ENCODE measurements around the gene TOPBP1. TPM values are rescaled to one million over a fixed set of nuclear protein-coding genes. Genes with fewer than 3 reads are reported as not detected.

TOPBP1 gene
- total RNA-seq, 1 experiment from 2014 or later: 51.5 TPM

DNA sequence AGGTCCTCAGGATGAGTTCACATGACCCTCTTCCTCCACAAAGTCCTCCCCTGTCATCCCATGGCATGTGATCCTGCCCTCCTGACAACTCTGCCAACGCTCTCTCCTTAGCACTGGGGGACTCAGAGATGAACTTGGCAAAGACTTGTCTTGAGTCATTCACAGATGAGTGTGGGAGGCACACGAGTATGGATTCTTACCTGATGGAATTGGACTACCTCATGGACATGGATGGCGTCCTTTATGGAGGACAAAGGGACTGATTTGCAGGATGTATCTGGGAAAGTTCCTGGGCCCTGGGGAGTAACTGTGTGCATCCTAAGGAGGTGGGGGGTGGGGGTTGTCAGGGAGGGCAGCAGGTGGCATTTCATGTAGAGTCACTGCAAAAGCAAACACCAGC, 38.2 kb upstream of the TOPBP1 start:
- DNase-seq: no peak
- H3K18ac ChIP-seq (ENCODE audit: insufficient read length, low read depth, low read length): no peak overlapping the region
- H3K23me2 ChIP-seq (ENCODE audit: insufficient read length, low read depth, low read length, poor library complexity, severe bottlenecking): no peaks in the 10 kb centered on the region
- H3K79me1 ChIP-seq (ENCODE audit: insufficient read depth, low read depth, low read length, poor library complexity, severe bottlenecking): no peaks in the 10 kb centered on the region
- Mint-ChIP-seq H3K9me3 (peaks cover 0 to 4% of the 10 kb centered on the region in 2 experiments; a peak in 2 of 5 replicates), H3K36me3 (ENCODE audit: insufficient read depth in 1 of 3, low read depth in 3 of 3) (peaks cover 0 to 2% (median 0%) of the 10 kb centered on the region in 3 experiments; a peak in 2 of 7 replicates), H3K4me1 (no peaks in the 10 kb centered on the region), H3K4me3 (0 out of 5 replicates have a peak overlapping the region, but pooled peaks of 1 of the 2 experiments have one; percentile 29), H3K27ac (no peak overlapping the region), H3K27me3 (ENCODE audit: low read depth) (peaks cover 6% of the 10 kb centered on the region)
- no peak overlapping the region for H4K8ac ChIP-seq (replicated peaks; ENCODE audit: insufficient read length, low read depth, low read length)
- H3K4me1 ChIP-seq (ENCODE audit: insufficient read depth, low read length): no peaks in the 10 kb centered on the region
- H2AK5ac ChIP-seq (ENCODE audit: insufficient read length, low read length): no peak overlapping the region
- H3K27me3 ChIP-seq (ENCODE audit: insufficient read depth, low read length): no peaks in the 10 kb centered on the region
- TF ChIP-seq, protein P1, sequence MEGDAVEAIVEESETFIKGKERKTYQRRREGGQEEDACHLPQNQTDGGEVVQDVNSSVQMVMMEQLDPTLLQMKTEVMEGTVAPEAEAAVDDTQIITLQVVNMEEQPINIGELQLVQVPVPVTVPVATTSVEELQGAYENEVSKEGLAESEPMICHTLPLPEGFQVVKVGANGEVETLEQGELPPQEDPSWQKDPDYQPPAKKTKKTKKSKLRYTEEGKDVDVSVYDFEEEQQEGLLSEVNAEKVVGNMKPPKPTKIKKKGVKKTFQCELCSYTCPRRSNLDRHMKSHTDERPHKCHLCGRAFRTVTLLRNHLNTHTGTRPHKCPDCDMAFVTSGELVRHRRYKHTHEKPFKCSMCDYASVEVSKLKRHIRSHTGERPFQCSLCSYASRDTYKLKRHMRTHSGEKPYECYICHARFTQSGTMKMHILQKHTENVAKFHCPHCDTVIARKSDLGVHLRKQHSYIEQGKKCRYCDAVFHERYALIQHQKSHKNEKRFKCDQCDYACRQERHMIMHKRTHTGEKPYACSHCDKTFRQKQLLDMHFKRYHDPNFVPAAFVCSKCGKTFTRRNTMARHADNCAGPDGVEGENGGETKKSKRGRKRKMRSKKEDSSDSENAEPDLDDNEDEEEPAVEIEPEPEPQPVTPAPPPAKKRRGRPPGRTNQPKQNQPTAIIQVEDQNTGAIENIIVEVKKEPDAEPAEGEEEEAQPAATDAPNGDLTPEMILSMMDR (conservative IDR thresholded peaks at IDR 0.05): no peak
- no peak overlapping the region for H2BK20ac ChIP-seq (ENCODE audit: low read depth, low read length, poor library complexity, severe bottlenecking)
- H3K27ac ChIP-seq (ENCODE audit: insufficient read length, low read depth, low read length): no peak overlapping the region
- H3K9me3 ChIP-seq (ENCODE audit: control insufficient read depth, low read depth, low read length): no peaks in the 10 kb centered on the region
- no peak overlapping the region for H3K9ac ChIP-seq (ENCODE audit: extremely low read depth, insufficient read length, low read length)
- H3K56ac ChIP-seq (ENCODE audit: insufficient read length, low read depth, low read length): no peak overlapping the region
- H2BK12ac ChIP-seq (ENCODE audit: insufficient read length, low read depth, low read length): no peak overlapping the region
- H3K14ac ChIP-seq (ENCODE audit: insufficient read depth, low read length): no peak overlapping the region
- no peak overlapping the region for H2AFZ ChIP-seq (ENCODE audit: low read length)
- H2BK5ac ChIP-seq (ENCODE audit: insufficient read length, low read length): no peak overlapping the region
- H3K79me2 ChIP-seq (ENCODE audit: insufficient read depth, low read length): no peaks in the 10 kb centered on the region
- H3K4ac ChIP-seq (ENCODE audit: low read depth, low read length): no peak overlapping the region
- no CpG with 5 or more reads among the region's 3 CpGs for WGBS (ENCODE audit: extremely low coverage, insufficient read length, low lambda C conversion rate)
- H2BK15ac ChIP-seq (ENCODE audit: low read depth, low read length): no peak overlapping the region
- H3K23ac ChIP-seq (ENCODE audit: insufficient read length, low read depth, low read length): no peak overlapping the region
- no peak overlapping the region for H3T11ph ChIP-seq (ENCODE audit: low read length)
- H4K20me1 ChIP-seq (ENCODE audit: control insufficient read depth, insufficient read depth, insufficient read length): no peaks in the 10 kb centered on the region
- H2BK120ac ChIP-seq (ENCODE audit: low read depth, low read length, poor library complexity, severe bottlenecking): no peak overlapping the region
- H4K91ac ChIP-seq (ENCODE audit: insufficient read length, low read depth, low read length): no peak overlapping the region
- no peak overlapping the region for H4K5ac ChIP-seq (ENCODE audit: insufficient read length, low read depth, low read length)
- H3K4me2 ChIP-seq (ENCODE audit: insufficient read depth, insufficient read length, low read length): no peak overlapping the region

All from H9 (cell line).